MM.1S (cell line): Measurements from ENCODE around the gene ANXA9.

Experiments used
- DNase-seq: peaks from one replicate; pipeline ENCODE4 v3.0.0-alpha.2; 2015
- H2AFZ ChIP-seq: fragments of 300-600 bp; sonication (generic); 2 replicates; pipeline ENCODE4 v1.6.0; 2016; ENCODE audit warnings: antibody characterized with exemption, low read length
- H3F3A ChIP-seq: fragments of 300-600 bp; sonication (generic); 2 replicates; pipeline ENCODE4 v1.6.1; 2016; ENCODE audit warnings: mild to moderate bottlenecking, antibody characterized with exemption, low read length, moderate library complexity, mixed read lengths; ENCODE audit not compliant: insufficient read depth
- H3K27ac ChIP-seq: fragments of 300-600 bp; sonication (generic); 2 replicates; pipeline ENCODE4 v1.5.1; 2016; ENCODE audit warnings: mild to moderate bottlenecking, low read length
- H3K27me3 ChIP-seq: fragments of 300-600 bp; sonication (generic); replicated peaks from 2 replicates; pipeline ENCODE4 v1.6.0; 2016; ENCODE audit warnings: low read length; ENCODE audit not compliant: insufficient read depth
- H3K36me3 ChIP-seq: fragments of 300-600 bp; sonication (generic); replicated peaks from 2 replicates; pipeline ENCODE4 v1.6.1; 2016; ENCODE audit warnings: mild to moderate bottlenecking, low read length, mixed read lengths; ENCODE audit not compliant: insufficient read depth
- H3K4me1 ChIP-seq: fragments of 300-600 bp; sonication (generic); 2 replicates; pipeline ENCODE4 v1.6.1; 2016; ENCODE audit warnings: low read length, mixed read lengths
- H3K4me2 ChIP-seq: fragments of 300-600 bp; sonication (generic); 2 replicates; pipeline ENCODE4 v1.6.0; 2016; ENCODE audit warnings: low read depth, low read length
- H3K4me3 ChIP-seq: fragments of 300-600 bp; sonication (generic); 2 replicates; pipeline ENCODE4 v1.5.1; 2016; ENCODE audit warnings: low read length, mixed read lengths
- H3K79me2 ChIP-seq: fragments of 300-600 bp; sonication (generic); 2 replicates; pipeline ENCODE4 v1.6.1; 2016; ENCODE audit warnings: mixed run types, low read length, mixed read lengths
- H3K9ac ChIP-seq: fragments of 300-600 bp; sonication (generic); 2 replicates; pipeline ENCODE4 v1.6.1; 2016; ENCODE audit warnings: low read length, mixed read lengths
- H3K9me2 ChIP-seq: fragments of 300-600 bp; sonication (generic); replicated peaks from 2 replicates; pipeline ENCODE4 v1.6.1; 2016; ENCODE audit warnings: mild to moderate bottlenecking, low read length, mixed read lengths; ENCODE audit not compliant: insufficient read depth
- H3K9me3 ChIP-seq: fragments of 300-600 bp; sonication (generic); replicated peaks from 2 replicates; pipeline ENCODE4 v1.6.1; 2016; ENCODE audit warnings: mild to moderate bottlenecking, low read length, mixed read lengths; ENCODE audit not compliant: insufficient read depth
- H4K20me1 ChIP-seq: fragments of 300-600 bp; sonication (generic); 2 replicates; pipeline ENCODE4 v1.6.1; 2016; ENCODE audit warnings: mild to moderate bottlenecking, low read length, moderate library complexity, mixed read lengths; ENCODE audit not compliant: insufficient read depth
- EZH2 ChIP-seq: fragments of 300-600 bp; sonication (generic); optimal IDR thresholded peaks from 2 replicates; pipeline ENCODE3; 2017; ENCODE audit warnings: low read depth, mild to moderate bottlenecking, antibody characterized with exemption, low read length, mixed read lengths
- EZH2phosphoT487 ChIP-seq: fragments of 300-600 bp; sonication (generic); IDR thresholded peaks from 2 replicates; pipeline ENCODE4 v1.6.1; 2018; ENCODE audit warnings: antibody characterized with exemption, low read length
- TF ChIP-seq, protein P1 (sequence below): fragments of 300-600 bp; sonication (generic); IDR thresholded peaks from 2 replicates; pipeline ENCODE4 v1.5.1; 2016; ENCODE audit warnings: antibody characterized with exemption, low read length, mixed read lengths

Gene ANXA9

DNA sequence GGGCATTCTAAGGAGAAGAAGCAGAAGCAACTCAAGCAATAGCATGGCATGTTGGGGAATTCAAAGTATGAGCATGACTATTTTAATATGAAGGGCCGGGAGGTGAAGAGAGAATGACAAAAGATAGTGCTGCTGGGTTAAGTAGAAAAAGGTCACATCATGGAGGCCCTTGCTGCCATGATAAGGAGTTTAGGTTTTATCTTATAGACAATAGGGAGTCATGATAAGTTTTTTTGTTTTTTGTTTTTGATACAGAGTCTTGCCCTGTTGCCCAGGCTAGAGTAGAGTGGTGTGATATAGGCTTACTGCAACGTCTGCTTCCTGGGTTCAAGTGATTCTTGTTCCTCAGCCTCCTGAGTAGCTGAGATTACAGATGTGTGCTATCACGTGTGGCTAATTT, 57.4 kb downstream of the ANXA9 start:
- Histone ChIP-seq H3K4me3 (no peak overlapping the region), H3K9ac (no peak overlapping the region), H3K27me3 (no peaks in the 10 kb centered on the region), H3K27ac (no peak overlapping the region), H3K36me3 (no peaks in the 10 kb centered on the region), H3K4me2 (no peak overlapping the region), H3K79me2 (no peaks in the 10 kb centered on the region), H3K9me2 (no peaks in the 10 kb centered on the region), H3K4me1 (no peaks in the 10 kb centered on the region), H4K20me1 (no peaks in the 10 kb centered on the region), H3K9me3 (no peaks in the 10 kb centered on the region), H3F3A (no peaks in the 10 kb centered on the region), H2AFZ (no peak overlapping the region)
- DNase-seq: no peak
- no peak for TF ChIP-seq EZH2
- no peak for TF ChIP-seq EZH2phosphoT487
- TF ChIP-seq, protein P1, sequence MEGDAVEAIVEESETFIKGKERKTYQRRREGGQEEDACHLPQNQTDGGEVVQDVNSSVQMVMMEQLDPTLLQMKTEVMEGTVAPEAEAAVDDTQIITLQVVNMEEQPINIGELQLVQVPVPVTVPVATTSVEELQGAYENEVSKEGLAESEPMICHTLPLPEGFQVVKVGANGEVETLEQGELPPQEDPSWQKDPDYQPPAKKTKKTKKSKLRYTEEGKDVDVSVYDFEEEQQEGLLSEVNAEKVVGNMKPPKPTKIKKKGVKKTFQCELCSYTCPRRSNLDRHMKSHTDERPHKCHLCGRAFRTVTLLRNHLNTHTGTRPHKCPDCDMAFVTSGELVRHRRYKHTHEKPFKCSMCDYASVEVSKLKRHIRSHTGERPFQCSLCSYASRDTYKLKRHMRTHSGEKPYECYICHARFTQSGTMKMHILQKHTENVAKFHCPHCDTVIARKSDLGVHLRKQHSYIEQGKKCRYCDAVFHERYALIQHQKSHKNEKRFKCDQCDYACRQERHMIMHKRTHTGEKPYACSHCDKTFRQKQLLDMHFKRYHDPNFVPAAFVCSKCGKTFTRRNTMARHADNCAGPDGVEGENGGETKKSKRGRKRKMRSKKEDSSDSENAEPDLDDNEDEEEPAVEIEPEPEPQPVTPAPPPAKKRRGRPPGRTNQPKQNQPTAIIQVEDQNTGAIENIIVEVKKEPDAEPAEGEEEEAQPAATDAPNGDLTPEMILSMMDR: no peak

DNA sequence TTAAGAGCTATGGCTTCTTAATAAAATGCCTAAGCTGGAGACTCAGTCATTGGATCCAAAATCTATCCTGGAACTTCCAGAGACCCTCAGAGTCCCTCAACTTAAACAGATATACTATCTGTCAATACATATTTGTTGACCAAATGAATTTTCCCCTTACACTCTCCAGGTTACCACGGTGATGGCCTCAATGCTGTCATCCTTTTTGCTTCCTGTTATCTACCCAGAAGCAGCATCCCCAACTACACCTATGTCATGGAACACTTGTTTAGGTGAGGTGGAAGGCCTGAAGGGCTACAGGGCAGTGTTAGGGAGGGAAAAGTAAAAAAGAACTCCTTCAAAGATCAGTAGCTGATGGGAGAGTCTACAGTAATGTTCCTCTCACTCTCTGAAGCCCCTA, 61.1 kb downstream of the ANXA9 start:
- H3K9ac ChIP-seq: no peak overlapping the region
- H3K9me2 ChIP-seq: no peaks in the 10 kb centered on the region
- H3K27me3 ChIP-seq: no peaks in the 10 kb centered on the region
- H3K36me3 ChIP-seq: no peaks in the 10 kb centered on the region
- H3K9me3 ChIP-seq: no peaks in the 10 kb centered on the region
- H3K4me2 ChIP-seq: no peak overlapping the region
- H3K4me3 ChIP-seq: no peak overlapping the region
- TF ChIP-seq, protein P1: no peak
- TF ChIP-seq EZH2 (no peak), EZH2phosphoT487 (no peak)
- H4K20me1 ChIP-seq: no peaks in the 10 kb centered on the region
- H3K4me1 ChIP-seq: no peaks in the 10 kb centered on the region
- DNase-seq: no peak
- H3K27ac ChIP-seq: no peak overlapping the region
- no peak overlapping the region for H2AFZ ChIP-seq
- H3F3A ChIP-seq: 0 out of 2 replicates have a peak, but pooled peaks cover 4% of the 10 kb centered on the region
- H3K79me2 ChIP-seq: no peaks in the 10 kb centered on the region
